SU-DHL-6 (cell line): ENCODE data around the gene ASTN2.

Experiments
- H2AFZ ChIP-seq: fragments of 200-600 bp; sonication (generic); 2 replicates; pipeline ENCODE4 v1.6.1; 2014; ENCODE audit warnings: low read depth, mild to moderate bottlenecking, moderate library complexity, mixed read lengths, antibody characterized with exemption, low read length; ENCODE audit not compliant: severe bottlenecking
- H3F3A ChIP-seq: fragments of 200-600 bp; shearing (Covaris generic); 2 replicates; pipeline ENCODE4 v1.6.0; 2016; ENCODE audit warnings: antibody characterized with exemption, mild to moderate bottlenecking; ENCODE audit not compliant: insufficient read depth
- H3K27ac ChIP-seq: fragments of 200-600 bp; sonication (generic); 2 replicates; pipeline ENCODE4 v1.5.1; 2016; ENCODE audit warnings: low read depth, mild to moderate bottlenecking, low read length, moderate library complexity, mixed read lengths
- H3K27me3 ChIP-seq: fragments of 200-600 bp; sonication (generic), shearing (Covaris generic); 2 replicates; pipeline ENCODE4 v1.6.0; 2014; ENCODE audit warnings: mild to moderate bottlenecking, low read length
- H3K36me3 ChIP-seq: fragments of 200-600 bp; sonication (generic); 2 replicates; pipeline ENCODE4 v1.6.1; 2014; ENCODE audit warnings: mild to moderate bottlenecking, low read length, mixed read lengths
- H3K4me2 ChIP-seq: fragments of 300-600, 200-600 bp; shearing (Covaris generic), sonication (generic); 2 replicates; pipeline ENCODE4 v1.6.0; 2014; ENCODE audit warnings: low read length, low read depth, mild to moderate bottlenecking; ENCODE audit not compliant: poor library complexity, severe bottlenecking
- H3K4me3 ChIP-seq: fragments of 200-600 bp; sonication (generic); 2 replicates; pipeline ENCODE4 v1.5.1; 2014; ENCODE audit warnings: antibody characterized with exemption, low read length, mild to moderate bottlenecking, mixed read lengths; ENCODE audit not compliant: insufficient read depth, poor library complexity, severe bottlenecking
- H3K79me2 ChIP-seq: fragments of 200-600 bp; sonication (generic); 2 replicates; pipeline ENCODE4 v1.6.1; 2014; ENCODE audit warnings: mild to moderate bottlenecking, low read length, moderate library complexity; ENCODE audit not compliant: insufficient read depth
- H3K9ac ChIP-seq: fragments of 200-600 bp; sonication (generic); 2 replicates; pipeline ENCODE4 v1.7.0; 2014; ENCODE audit warnings: mild to moderate bottlenecking, low read length
- H3K9me2 ChIP-seq: fragments of 200-600 bp; sonication (generic); replicated peaks from 2 replicates; pipeline ENCODE4 v1.6.1; 2014; ENCODE audit warnings: low read length; ENCODE audit not compliant: insufficient read depth
- H3K9me3 ChIP-seq: fragments of 200-600 bp; sonication (generic); 2 replicates; pipeline ENCODE4 v1.6.1; 2014; ENCODE audit warnings: low read length, mixed read lengths; ENCODE audit not compliant: insufficient read depth
- H4K20me1 ChIP-seq: fragments of 200-600 bp; sonication (generic); 2 replicates; pipeline ENCODE4 v1.6.1; 2014; ENCODE audit warnings: low read depth, mild to moderate bottlenecking, antibody characterized with exemption, low read length, moderate library complexity, mixed read lengths
- EZH2phosphoT487 ChIP-seq: fragments of 200-600 bp; sonication (generic), shearing (Covaris generic); conservative IDR thresholded peaks from 2 replicates; pipeline ENCODE4 v1.6.1; 2018; ENCODE audit warnings: mild to moderate bottlenecking, antibody characterized with exemption, low read length, moderate library complexity, mixed read lengths
- TF ChIP-seq, protein P1 (sequence below): fragments of 200-600 bp; sonication (generic); IDR thresholded peaks from one replicate; pipeline ENCODE4 v1.5.1; 2017; ENCODE audit warnings: antibody characterized with exemption, mild to moderate bottlenecking, low read length, moderate library complexity; ENCODE audit not compliant: insufficient read depth, poor library complexity, severe bottlenecking

ASTN2 gene

DNA sequence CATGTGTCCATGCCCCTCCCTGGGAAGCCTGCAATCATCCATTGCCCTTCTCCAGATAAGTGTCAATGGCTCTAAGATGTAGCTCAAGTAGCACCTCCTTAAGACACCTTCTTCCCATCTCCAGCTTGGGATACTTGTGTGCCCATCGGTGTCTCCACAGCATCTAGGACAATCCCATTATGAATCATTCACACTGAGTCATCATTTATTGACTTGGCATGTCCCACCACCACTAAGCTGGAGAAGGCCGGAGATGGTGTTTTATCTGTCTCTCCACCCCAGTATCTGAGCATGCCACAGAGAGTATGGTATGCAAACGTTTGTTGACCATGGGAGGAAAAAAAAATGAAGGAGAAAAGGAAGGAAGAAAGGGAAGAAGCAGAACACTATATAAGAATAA lies 385.5 kb downstream of the ASTN2 start:
- no peaks in the 10 kb centered on the region for H3K79me2 ChIP-seq
- no peaks in the 10 kb centered on the region for H3K27me3 ChIP-seq
- no peaks in the 10 kb centered on the region for H3K9me2 ChIP-seq
- H3K36me3 ChIP-seq = no peaks in the 10 kb centered on the region
- no peak overlapping the region for H3K4me3 ChIP-seq
- H3K4me2 ChIP-seq = no peak overlapping the region
- no peak overlapping the region for H3K9ac ChIP-seq
- H2AFZ ChIP-seq = no peak overlapping the region
- H4K20me1 ChIP-seq = no peaks in the 10 kb centered on the region
- no peaks in the 10 kb centered on the region for H3K9me3 ChIP-seq
- H3K27ac ChIP-seq = no peak overlapping the region
- no peak for TF ChIP-seq EZH2phosphoT487
- TF ChIP-seq, protein P1, sequence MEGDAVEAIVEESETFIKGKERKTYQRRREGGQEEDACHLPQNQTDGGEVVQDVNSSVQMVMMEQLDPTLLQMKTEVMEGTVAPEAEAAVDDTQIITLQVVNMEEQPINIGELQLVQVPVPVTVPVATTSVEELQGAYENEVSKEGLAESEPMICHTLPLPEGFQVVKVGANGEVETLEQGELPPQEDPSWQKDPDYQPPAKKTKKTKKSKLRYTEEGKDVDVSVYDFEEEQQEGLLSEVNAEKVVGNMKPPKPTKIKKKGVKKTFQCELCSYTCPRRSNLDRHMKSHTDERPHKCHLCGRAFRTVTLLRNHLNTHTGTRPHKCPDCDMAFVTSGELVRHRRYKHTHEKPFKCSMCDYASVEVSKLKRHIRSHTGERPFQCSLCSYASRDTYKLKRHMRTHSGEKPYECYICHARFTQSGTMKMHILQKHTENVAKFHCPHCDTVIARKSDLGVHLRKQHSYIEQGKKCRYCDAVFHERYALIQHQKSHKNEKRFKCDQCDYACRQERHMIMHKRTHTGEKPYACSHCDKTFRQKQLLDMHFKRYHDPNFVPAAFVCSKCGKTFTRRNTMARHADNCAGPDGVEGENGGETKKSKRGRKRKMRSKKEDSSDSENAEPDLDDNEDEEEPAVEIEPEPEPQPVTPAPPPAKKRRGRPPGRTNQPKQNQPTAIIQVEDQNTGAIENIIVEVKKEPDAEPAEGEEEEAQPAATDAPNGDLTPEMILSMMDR = no peak
- no peaks in the 10 kb centered on the region for H3F3A ChIP-seq

DNA sequence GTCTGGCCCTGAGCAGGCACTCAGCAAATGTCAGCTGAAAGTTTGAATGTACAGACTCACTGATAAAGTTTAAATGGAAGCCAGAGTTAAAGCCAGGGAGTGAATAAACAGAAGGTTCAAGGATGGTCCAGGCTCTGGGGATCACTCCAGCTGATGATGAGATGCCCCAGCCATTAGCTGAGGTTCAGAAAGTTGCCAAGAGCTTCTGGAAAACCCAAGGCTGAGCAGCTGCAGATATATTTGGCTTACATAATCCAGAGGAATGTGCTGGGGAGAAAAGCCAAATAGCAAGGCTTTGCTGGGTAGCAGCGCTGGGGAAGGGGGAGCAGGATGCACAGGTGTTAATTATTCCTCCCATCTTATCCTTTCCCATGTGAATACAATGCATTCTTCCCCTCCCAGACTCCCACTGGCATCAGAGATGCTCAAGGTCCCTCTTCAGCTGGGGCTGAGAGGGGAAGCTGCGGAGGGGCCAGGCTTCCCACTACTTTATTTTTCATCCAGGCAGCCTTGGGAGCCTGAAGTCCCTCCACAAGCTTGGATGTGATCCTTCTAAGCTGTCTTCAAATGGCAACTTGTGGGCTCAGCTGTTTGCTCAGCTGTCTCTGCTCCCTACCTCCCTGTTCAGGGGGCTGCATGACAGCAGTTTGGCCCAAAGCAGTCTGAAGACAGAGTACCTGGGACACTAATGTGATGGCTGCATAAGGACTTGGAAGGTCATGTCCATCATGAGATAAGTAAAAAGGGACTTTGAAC lies 386.6 kb downstream of the ASTN2 start:
- no peak overlapping the region for H3K9ac ChIP-seq
- no peaks in the 10 kb centered on the region for H3K79me2 ChIP-seq
- no peak overlapping the region for H3K4me3 ChIP-seq
- H3K27ac ChIP-seq = no peak overlapping the region
- TF ChIP-seq, protein P1 = no peak
- TF ChIP-seq EZH2phosphoT487 = no peak
- H4K20me1 ChIP-seq = no peaks in the 10 kb centered on the region
- no peak overlapping the region for H3K4me2 ChIP-seq
- H3F3A ChIP-seq = no peaks in the 10 kb centered on the region
- no peaks in the 10 kb centered on the region for H3K27me3 ChIP-seq
- no peak overlapping the region for H2AFZ ChIP-seq
- no peaks in the 10 kb centered on the region for H3K9me2 ChIP-seq
- no peaks in the 10 kb centered on the region for H3K36me3 ChIP-seq
- H3K9me3 ChIP-seq = no peaks in the 10 kb centered on the region

- Histone ChIP-seq H3K79me2 (no peaks in the 10 kb centered on the region), H3K9me2 (no peaks in the 10 kb centered on the region), H3K9ac (no peak overlapping the region), H3K27me3 (no peaks in the 10 kb centered on the region), H3F3A (no peaks in the 10 kb centered on the region), H3K36me3 (no peaks in the 10 kb centered on the region), H4K20me1 (no peaks in the 10 kb centered on the region), H2AFZ (no peak overlapping the region), H3K4me2 (no peak overlapping the region), H3K4me3 (no peak overlapping the region), H3K9me3 (no peaks in the 10 kb centered on the region), H3K27ac (no peak overlapping the region)
- TF ChIP-seq EZH2phosphoT487 = no peak
- TF ChIP-seq, protein P1 = no peak
Observed at GRCh38 chr9:117021906-117022305, 393.0 kb downstream of the ASTN2 start.
